ENCODE results near the gene MAN1A1.

Gene MAN1A1

DNA sequence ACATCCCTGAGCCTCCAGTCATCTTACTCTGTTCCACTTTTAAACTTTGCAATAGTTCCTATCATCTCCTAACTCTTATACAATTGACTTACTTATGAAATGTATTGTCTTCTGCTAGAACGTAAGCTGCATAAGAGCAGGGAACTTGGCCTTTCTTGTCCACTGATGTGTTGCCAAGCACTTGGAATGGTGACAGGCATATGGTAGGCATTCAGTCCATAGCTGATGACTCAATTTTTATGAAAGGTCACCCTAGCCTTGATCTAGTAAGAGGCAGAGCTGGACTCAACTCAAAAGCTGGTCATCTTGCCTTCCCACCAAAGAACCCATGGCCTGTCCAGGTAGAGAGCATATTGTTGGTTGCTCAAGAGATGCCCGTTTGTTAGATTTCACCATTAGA, 188.7 kb downstream of the MAN1A1 start:
- Histone ChIP-seq H3K4me2 (ENCODE audit: low read depth, low read length) (no peak overlapping the region), H3K27ac (ENCODE audit: low read length) (no peak overlapping the region), H3F3A (ENCODE audit: insufficient read depth, low read length) (no peaks in the 10 kb centered on the region), H4K20me1 (ENCODE audit: insufficient read depth, low read length) (no peaks in the 10 kb centered on the region), H3K9ac (ENCODE audit: low read length) (no peak overlapping the region), H3K4me3 (ENCODE audit: low read length) (no peak overlapping the region), H3K79me2 (ENCODE audit: low read length) (no peaks in the 10 kb centered on the region), H3K9me2 (replicated peaks; ENCODE audit: insufficient read depth, low read length) (no peaks in the 10 kb centered on the region), H3K36me3 (replicated peaks; ENCODE audit: insufficient read depth, low read length) (no peaks in the 10 kb centered on the region), H3K9me3 (replicated peaks; ENCODE audit: insufficient read depth, low read length) (no peaks in the 10 kb centered on the region), H2AFZ (ENCODE audit: low read length) (no peak overlapping the region), H3K4me1 (ENCODE audit: low read length) (peaks cover 7% of the 10 kb centered on the region), H3K27me3 (replicated peaks; ENCODE audit: insufficient read depth, low read length) (no peaks in the 10 kb centered on the region)
- DNase-seq, result no peak
- TF ChIP-seq EZH2 (optimal IDR thresholded peaks at IDR 0.05; ENCODE audit: low read depth, low read length) (no peak), EZH2phosphoT487 (IDR thresholded peaks at IDR 0.05; ENCODE audit: low read length) (no peak)
- TF ChIP-seq, protein P1, sequence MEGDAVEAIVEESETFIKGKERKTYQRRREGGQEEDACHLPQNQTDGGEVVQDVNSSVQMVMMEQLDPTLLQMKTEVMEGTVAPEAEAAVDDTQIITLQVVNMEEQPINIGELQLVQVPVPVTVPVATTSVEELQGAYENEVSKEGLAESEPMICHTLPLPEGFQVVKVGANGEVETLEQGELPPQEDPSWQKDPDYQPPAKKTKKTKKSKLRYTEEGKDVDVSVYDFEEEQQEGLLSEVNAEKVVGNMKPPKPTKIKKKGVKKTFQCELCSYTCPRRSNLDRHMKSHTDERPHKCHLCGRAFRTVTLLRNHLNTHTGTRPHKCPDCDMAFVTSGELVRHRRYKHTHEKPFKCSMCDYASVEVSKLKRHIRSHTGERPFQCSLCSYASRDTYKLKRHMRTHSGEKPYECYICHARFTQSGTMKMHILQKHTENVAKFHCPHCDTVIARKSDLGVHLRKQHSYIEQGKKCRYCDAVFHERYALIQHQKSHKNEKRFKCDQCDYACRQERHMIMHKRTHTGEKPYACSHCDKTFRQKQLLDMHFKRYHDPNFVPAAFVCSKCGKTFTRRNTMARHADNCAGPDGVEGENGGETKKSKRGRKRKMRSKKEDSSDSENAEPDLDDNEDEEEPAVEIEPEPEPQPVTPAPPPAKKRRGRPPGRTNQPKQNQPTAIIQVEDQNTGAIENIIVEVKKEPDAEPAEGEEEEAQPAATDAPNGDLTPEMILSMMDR (IDR thresholded peaks at IDR 0.05; ENCODE audit: low read length), result no peak

DNA sequence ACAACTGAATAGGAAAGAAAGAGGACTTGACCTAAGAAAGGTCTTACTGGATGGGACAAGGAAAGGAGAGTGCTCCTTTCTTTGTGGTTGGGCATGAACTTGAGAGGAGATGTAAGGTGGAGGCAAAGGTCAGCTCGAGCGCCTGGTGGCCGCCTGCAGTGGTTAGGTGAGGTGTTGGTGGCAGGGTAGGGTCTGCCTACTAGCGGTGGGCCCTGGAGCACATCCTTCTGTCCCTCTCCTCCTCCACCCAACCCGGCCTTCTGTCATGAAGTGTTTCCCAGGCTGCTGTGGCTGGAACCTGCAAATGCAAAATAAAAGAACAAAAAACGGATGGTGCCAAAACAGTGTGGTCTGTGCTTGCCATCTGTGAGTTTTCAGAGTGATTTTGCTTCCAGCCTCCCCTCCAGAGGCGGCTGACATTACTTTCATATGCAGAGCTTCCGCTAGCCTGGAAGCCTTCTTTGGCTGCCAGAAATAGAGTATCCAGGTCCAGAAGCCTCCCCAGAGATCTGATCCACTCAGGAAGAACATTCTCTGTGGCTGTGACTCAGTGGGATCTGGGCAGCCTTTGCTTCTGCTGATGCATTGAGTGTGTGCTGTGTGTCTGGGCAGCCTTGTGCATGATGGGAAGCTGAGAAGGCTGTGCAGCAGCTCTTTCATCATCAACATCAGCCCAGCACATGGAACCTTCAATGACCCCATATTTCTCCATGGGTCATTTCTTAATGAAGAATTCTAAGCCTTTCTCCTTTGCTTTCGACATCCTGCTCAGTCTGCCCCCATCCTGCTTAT, 191.3 kb downstream of the MAN1A1 start:
- Histone ChIP-seq H3K4me1 (ENCODE audit: low read length) (peaks cover 7% of the 10 kb centered on the region), H3K9me2 (replicated peaks; ENCODE audit: insufficient read depth, low read length) (no peaks in the 10 kb centered on the region), H3K9me3 (replicated peaks; ENCODE audit: insufficient read depth, low read length) (no peaks in the 10 kb centered on the region), H3F3A (ENCODE audit: insufficient read depth, low read length) (no peaks in the 10 kb centered on the region), H3K9ac (ENCODE audit: low read length) (no peak overlapping the region), H3K79me2 (ENCODE audit: low read length) (no peaks in the 10 kb centered on the region), H3K4me2 (ENCODE audit: low read depth, low read length) (no peak overlapping the region), H3K27me3 (replicated peaks; ENCODE audit: insufficient read depth, low read length) (no peaks in the 10 kb centered on the region), H4K20me1 (ENCODE audit: insufficient read depth, low read length) (no peaks in the 10 kb centered on the region), H3K27ac (ENCODE audit: low read length) (no peak overlapping the region), H2AFZ (ENCODE audit: low read length) (no peak overlapping the region), H3K36me3 (replicated peaks; ENCODE audit: insufficient read depth, low read length) (no peaks in the 10 kb centered on the region), H3K4me3 (ENCODE audit: low read length) (no peak overlapping the region)
- no peak for DNase-seq
- TF ChIP-seq EZH2 (optimal IDR thresholded peaks at IDR 0.05; ENCODE audit: low read depth, low read length) (no peak), EZH2phosphoT487 (IDR thresholded peaks at IDR 0.05; ENCODE audit: low read length) (no peak)
- TF ChIP-seq, protein P1 (IDR thresholded peaks at IDR 0.05; ENCODE audit: low read length), result no peak

DNA sequence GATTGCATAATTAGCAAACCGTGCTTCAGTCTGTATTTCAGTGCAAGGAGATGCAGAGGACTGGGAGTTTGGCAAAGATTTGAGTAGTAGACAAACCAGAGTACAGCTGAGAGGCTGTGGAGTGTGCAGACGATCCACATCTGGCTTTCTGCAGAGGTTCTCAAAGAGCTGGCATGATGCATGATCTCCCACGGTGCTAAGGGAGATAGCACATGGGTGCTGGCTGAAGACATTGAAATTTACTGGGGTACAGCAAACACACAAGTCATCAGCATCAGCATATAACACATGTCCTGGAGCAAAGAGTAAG, 192.1 kb downstream of the MAN1A1 start:
- Histone ChIP-seq H3K79me2 (ENCODE audit: low read length) (no peaks in the 10 kb centered on the region), H3K9me3 (replicated peaks; ENCODE audit: insufficient read depth, low read length) (no peaks in the 10 kb centered on the region), H4K20me1 (ENCODE audit: insufficient read depth, low read length) (no peaks in the 10 kb centered on the region), H2AFZ (ENCODE audit: low read length) (no peak overlapping the region), H3K27ac (ENCODE audit: low read length) (no peak overlapping the region), H3K4me3 (ENCODE audit: low read length) (no peak overlapping the region), H3K36me3 (replicated peaks; ENCODE audit: insufficient read depth, low read length) (no peaks in the 10 kb centered on the region), H3K4me1 (ENCODE audit: low read length) (peaks cover 4% of the 10 kb centered on the region), H3K4me2 (ENCODE audit: low read depth, low read length) (no peak overlapping the region), H3K27me3 (replicated peaks; ENCODE audit: insufficient read depth, low read length) (no peaks in the 10 kb centered on the region), H3K9ac (ENCODE audit: low read length) (no peak overlapping the region), H3F3A (ENCODE audit: insufficient read depth, low read length) (no peaks in the 10 kb centered on the region), H3K9me2 (replicated peaks; ENCODE audit: insufficient read depth, low read length) (no peaks in the 10 kb centered on the region)
- no peak for DNase-seq
- TF ChIP-seq, protein P1 (IDR thresholded peaks at IDR 0.05; ENCODE audit: low read length), result no peak
- TF ChIP-seq EZH2phosphoT487 (IDR thresholded peaks at IDR 0.05; ENCODE audit: low read length) (no peak), EZH2 (optimal IDR thresholded peaks at IDR 0.05; ENCODE audit: low read depth, low read length) (no peak)

Data from MM.1S (cell line).